ENCODE data around the gene TRIP10.
A peak's percentile ranks its signal among the peaks of the same experiment; 100 is the strongest.
"Not testable (repeated sequence)": the region's sequence is repeated elsewhere in the genome, so short reads cannot be mapped to it uniquely, and the experiment has no call there.

The TRIP10 gene

DNA sequence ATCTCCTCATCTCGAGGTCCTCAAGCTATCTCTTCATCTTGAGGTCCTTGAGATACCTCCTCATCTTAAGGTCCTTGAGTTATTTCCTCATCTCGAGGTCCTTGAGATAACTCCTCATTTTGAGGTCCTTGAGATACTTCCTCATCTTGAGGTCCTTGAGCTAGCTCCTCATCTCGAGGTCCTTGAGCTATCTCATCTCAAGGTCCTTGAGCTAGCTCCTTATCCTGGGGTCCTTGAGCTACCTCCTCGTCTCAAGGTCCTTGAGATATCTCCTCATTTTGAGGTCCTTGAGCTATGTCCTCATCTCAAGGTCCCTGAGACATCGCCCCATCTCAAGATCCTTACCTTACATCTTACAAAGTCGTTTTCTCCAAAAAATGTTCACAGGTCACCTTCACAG lies 51.8 kb downstream of the TRIP10 start:
- Mint-ChIP-seq H3K27me3 (ENCODE audit: low read depth) (no peaks in the 10 kb centered on the region), H3K4me1 (ENCODE audit: low read depth) (peaks cover 46% of the 10 kb centered on the region), H3K4me3 (no peak overlapping the region), H3K27ac (no peak overlapping the region), H3K36me3 (ENCODE audit: low read depth) (peaks cover 51% of the 10 kb centered on the region), H3K9me3 (peaks cover 11% of the 10 kb centered on the region)

GRCh38 chr19:6793411-6793810 lies 53.9 kb downstream of the TRIP10 start:
- H3K4me3 Mint-ChIP-seq = no peak overlapping the region
- peaks cover 55% of the 10 kb centered on the region for H3K36me3 Mint-ChIP-seq (ENCODE audit: low read depth)
- peaks cover 11% of the 10 kb centered on the region for H3K9me3 Mint-ChIP-seq
- H3K27me3 Mint-ChIP-seq (ENCODE audit: low read depth) = no peaks in the 10 kb centered on the region
- H3K4me1 Mint-ChIP-seq (ENCODE audit: low read depth) = peaks cover 56% of the 10 kb centered on the region
- H3K27ac Mint-ChIP-seq = no peak overlapping the region

GRCh38 chr19:6793973-6794372 lies 54.5 kb downstream of the TRIP10 start:
- H3K4me1 Mint-ChIP-seq (ENCODE audit: low read depth) = peaks cover 55% of the 10 kb centered on the region
- no peak overlapping the region for H3K4me3 Mint-ChIP-seq
- H3K36me3 Mint-ChIP-seq (ENCODE audit: low read depth) = peaks cover 54% of the 10 kb centered on the region
- H3K27me3 Mint-ChIP-seq (ENCODE audit: low read depth) = no peaks in the 10 kb centered on the region
- peak overlapping the region; percentile 15 for H3K27ac Mint-ChIP-seq
- peaks cover 11% of the 10 kb centered on the region for H3K9me3 Mint-ChIP-seq

DNA sequence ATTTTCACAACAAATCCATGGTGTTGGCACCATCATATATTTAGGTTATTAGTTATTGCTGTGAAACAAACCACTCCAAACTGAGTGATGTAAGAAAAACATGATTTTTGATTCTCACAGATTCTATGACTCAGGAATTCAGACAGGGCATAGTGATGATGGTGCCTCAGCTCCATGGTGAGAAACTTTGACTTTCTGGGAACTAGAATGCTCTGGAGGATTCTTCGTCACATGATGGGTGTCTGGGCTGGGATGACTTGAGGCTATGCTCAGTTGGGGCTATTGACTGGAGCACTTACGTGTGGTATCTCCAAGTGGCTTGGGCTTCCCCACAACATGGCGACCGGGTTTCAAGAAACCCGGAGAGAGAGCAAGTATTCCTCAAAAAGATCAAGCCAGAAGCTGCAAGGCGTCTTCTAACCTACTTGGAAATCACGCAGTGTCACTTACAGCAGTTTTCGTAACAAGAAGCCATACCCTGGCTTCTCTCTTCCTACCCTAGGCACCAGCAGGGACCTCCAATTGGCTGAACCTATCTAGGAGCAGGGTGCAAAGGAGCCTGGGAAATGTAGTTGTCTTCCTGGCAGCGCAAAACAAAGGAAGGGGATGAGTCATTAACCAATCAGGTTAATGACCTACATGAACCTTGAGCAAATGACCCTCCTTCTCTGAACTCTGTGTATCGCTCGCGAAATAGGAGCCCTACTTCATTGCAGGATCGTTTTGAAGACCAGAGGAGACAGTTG lies 55.4 kb downstream of the TRIP10 start:
- peaks cover 62% of the 10 kb centered on the region for H3K4me1 Mint-ChIP-seq (ENCODE audit: low read depth)
- H3K36me3 Mint-ChIP-seq (ENCODE audit: low read depth) = peaks cover 58% of the 10 kb centered on the region

DNA sequence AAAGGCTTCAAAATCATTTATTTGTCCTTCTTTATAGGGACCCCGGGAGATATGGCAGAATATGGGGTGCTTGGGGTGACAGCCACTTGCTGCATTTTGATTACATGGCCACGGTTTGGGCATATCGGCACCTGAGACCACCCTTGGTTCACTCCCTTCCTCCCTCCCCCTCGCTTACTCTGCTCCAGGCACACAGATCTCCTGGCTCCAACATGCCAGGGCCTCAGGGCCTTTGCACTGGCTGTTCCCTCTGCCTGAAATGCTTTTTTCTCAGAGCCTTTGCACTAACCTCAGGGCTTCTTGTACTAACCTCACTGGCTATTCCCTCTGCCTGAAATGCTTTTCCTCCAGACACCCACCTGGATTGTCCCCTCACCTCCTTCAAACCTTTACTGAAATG lies 56.8 kb downstream of the TRIP10 start:
- no peaks in the 10 kb centered on the region for H3K27me3 Mint-ChIP-seq (ENCODE audit: low read depth)
- peaks cover 63% of the 10 kb centered on the region for H3K4me1 Mint-ChIP-seq (ENCODE audit: low read depth)

More for the DNA sequence above, 55.4 kb downstream of the TRIP10 start:
- Mint-ChIP-seq H3K9me3 (peaks cover 11% of the 10 kb centered on the region), H3K4me3 (no peak overlapping the region), H3K27me3 (ENCODE audit: low read depth) (no peaks in the 10 kb centered on the region), H3K27ac (no peak overlapping the region)

DNA sequence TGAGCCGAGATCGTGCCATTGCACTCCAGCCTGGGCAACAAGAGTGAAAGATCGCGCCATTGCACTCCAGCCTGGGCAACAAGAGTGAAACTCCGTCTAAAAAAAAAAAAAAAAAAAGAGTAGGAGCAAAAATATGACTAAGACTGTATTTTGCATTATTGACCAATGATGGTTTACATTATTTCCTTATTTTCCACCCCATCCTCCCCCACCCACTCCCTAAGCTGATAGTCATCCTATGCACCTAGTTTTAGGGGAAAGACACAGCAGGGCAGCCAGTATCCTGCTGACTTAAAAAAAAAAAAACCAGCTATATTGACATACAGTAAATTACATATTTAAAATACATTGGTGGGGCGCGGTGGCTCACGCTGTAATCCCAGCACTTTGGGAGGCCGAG lies 58.2 kb downstream of the TRIP10 start:
- H3K9me3 Mint-ChIP-seq = peaks cover 11% of the 10 kb centered on the region
- peaks cover 64% of the 10 kb centered on the region for H3K4me1 Mint-ChIP-seq (ENCODE audit: low read depth)
- no peaks in the 10 kb centered on the region for H3K27me3 Mint-ChIP-seq (ENCODE audit: low read depth)
- H3K4me3 Mint-ChIP-seq = no peak overlapping the region
- H3K36me3 Mint-ChIP-seq (ENCODE audit: low read depth) = peaks cover 47% of the 10 kb centered on the region
- H3K27ac Mint-ChIP-seq = peak overlapping the region; percentile 67

More for the DNA sequence above, 56.8 kb downstream of the TRIP10 start:
- peaks cover 11% of the 10 kb centered on the region for H3K9me3 Mint-ChIP-seq
- H3K4me3 Mint-ChIP-seq = no peak overlapping the region
- no peak overlapping the region for H3K27ac Mint-ChIP-seq
- H3K36me3 Mint-ChIP-seq (ENCODE audit: low read depth) = peaks cover 59% of the 10 kb centered on the region

- not testable (repeated sequence) for H3K27me3 Mint-ChIP-seq (ENCODE audit: low read depth); H3K9me3 Mint-ChIP-seq
- Mint-ChIP-seq H3K4me3 (peak overlapping the region; percentile 88), H3K4me1 (ENCODE audit: low read depth) (peaks cover 57% of the 10 kb centered on the region), H3K36me3 (ENCODE audit: low read depth) (peaks cover 27% of the 10 kb centered on the region), H3K27ac (peak overlapping the region; percentile 97)
Measured at GRCh38 chr19:6800160-6800790, 60.8 kb downstream of the TRIP10 start.

GRCh38 chr19:6800991-6801484 lies 61.6 kb downstream of the TRIP10 start:
- Mint-ChIP-seq H3K4me1 (ENCODE audit: low read depth) (peaks cover 53% of the 10 kb centered on the region), H3K4me3 (peak overlapping the region; percentile 88), H3K27me3 (ENCODE audit: low read depth) (no peaks in the 10 kb centered on the region), H3K27ac (peak overlapping the region; percentile 97), H3K36me3 (ENCODE audit: low read depth) (peaks cover 21% of the 10 kb centered on the region), H3K9me3 (no peaks in the 10 kb centered on the region)

Measured in T-helper 1 cell treated with Interleukin-12 subunit alpha and Interleukin-12 subunit beta and Interleukin-4 antibody, amounts not matched to agents 30 μg/mL and 1 μg/mL, for 36 hours (primary cell).